GM18498 (cell line): Measurements from ENCODE around the gene MAP3K4.

Experiments
- ATAC-seq: cut with Tn5 transposase; IDR thresholded peaks from one replicate; pipeline ENCODE4 v1.9.1; 2021; ENCODE audit warnings: mild to moderate bottlenecking, moderate library complexity; ENCODE audit not compliant: unreplicated experiment

MAP3K4 gene

GRCh38 chr6:161166677-161167076 is 175.1 kb downstream of the MAP3K4 start:
- ATAC-seq: no peak
